ENCODE results near the gene PCDH1. TPM values are rescaled to one million over a fixed set of nuclear protein-coding genes. Genes with fewer than 3 reads are reported as not detected.

PCDH1 gene
- total RNA-seq, 1 experiment from 2014 or later = 127 TPM

DNA sequence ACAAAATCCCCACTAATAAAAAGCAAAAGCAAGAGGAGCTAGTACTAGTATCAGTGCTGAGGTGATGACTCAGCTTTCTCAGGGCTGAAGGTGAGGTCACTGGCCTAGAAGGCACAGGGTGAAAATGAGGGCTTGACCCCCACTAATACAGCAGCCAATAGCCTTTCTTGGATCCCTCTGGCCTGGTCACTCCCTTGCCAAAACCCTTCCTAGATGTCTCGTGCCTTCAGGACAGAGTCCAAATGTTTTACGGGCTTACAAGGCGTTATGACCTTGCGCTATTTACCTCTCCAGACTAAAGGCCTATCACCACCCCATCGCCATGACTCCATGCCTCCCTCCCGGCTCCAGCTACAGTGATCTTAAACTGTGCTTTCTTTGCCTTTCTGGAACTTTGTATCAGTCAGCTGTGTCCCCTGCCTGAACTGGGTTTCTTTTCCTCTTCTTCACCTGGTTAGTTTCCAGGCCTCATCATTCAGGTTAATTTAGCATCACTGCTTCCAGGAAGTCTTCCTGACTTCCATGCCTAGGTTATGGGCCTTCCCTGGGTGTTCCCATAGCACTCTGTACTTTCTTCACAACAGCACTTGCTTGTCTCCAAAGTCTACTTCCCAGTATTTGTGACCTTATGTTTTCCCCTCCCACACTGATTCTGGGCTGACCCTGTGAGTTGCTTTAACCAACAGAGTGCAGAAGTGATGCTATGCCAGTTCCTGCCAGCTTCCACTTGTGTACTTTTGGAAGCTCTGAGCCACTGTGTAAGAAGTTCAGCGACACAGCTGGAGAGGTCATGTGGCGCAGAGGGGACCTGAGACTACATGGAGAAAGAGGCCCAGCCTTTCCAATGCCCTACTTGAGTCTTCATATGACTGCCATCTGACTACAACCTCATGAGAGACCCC lies 41.3 kb upstream of the PCDH1 start:
- no peak overlapping the region for H3K27ac Mint-ChIP-seq

More for the DNA sequence above, 41.3 kb upstream of the PCDH1 start:
- Mint-ChIP-seq H3K4me3 (no peak overlapping the region), H3K36me3 (ENCODE audit: insufficient read depth in 1 of 3, low read depth in 3 of 3) (peaks cover 1 to 7% (median 4%) of the 10 kb centered on the region in 3 experiments; a peak in 4 of 7 replicates), H3K4me1 (peaks cover 22 to 30% of the 10 kb centered on the region in 2 experiments), H3K9me3 (no peaks in the 10 kb centered on the region; a peak in 1 of 5 replicates), H3K27me3 (ENCODE audit: low read depth) (peaks cover 28% of the 10 kb centered on the region)
- no peak overlapping the region for H2BK12ac ChIP-seq (ENCODE audit: insufficient read length, low read depth, low read length)
- no peak overlapping the region for H2AK5ac ChIP-seq (ENCODE audit: insufficient read length, low read length)
- H3T11ph ChIP-seq (ENCODE audit: low read length) = no peak overlapping the region
- no peak overlapping the region for H4K91ac ChIP-seq (ENCODE audit: insufficient read length, low read depth, low read length)
- TF ChIP-seq, protein P1, sequence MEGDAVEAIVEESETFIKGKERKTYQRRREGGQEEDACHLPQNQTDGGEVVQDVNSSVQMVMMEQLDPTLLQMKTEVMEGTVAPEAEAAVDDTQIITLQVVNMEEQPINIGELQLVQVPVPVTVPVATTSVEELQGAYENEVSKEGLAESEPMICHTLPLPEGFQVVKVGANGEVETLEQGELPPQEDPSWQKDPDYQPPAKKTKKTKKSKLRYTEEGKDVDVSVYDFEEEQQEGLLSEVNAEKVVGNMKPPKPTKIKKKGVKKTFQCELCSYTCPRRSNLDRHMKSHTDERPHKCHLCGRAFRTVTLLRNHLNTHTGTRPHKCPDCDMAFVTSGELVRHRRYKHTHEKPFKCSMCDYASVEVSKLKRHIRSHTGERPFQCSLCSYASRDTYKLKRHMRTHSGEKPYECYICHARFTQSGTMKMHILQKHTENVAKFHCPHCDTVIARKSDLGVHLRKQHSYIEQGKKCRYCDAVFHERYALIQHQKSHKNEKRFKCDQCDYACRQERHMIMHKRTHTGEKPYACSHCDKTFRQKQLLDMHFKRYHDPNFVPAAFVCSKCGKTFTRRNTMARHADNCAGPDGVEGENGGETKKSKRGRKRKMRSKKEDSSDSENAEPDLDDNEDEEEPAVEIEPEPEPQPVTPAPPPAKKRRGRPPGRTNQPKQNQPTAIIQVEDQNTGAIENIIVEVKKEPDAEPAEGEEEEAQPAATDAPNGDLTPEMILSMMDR (conservative IDR thresholded peaks at IDR 0.05) = no peak
- no peaks in the 10 kb centered on the region for H4K20me1 ChIP-seq (ENCODE audit: control insufficient read depth, insufficient read depth, insufficient read length)
- H2BK15ac ChIP-seq (ENCODE audit: low read depth, low read length) = no peak overlapping the region
- no peaks in the 10 kb centered on the region for H3K27me3 ChIP-seq (ENCODE audit: insufficient read depth, low read length)
- peaks cover 2% of the 10 kb centered on the region; the same call in 1 of the 2 replicates for H3K79me2 ChIP-seq (ENCODE audit: insufficient read depth, low read length)
- H3K23me2 ChIP-seq (ENCODE audit: insufficient read length, low read depth, low read length, poor library complexity, severe bottlenecking) = peaks cover 8% of the 10 kb centered on the region
- WGBS (ENCODE audit: extremely low coverage, insufficient read length, low lambda C conversion rate) = no CpG with 5 or more reads among the region's 8 CpGs
- H3K9me3 ChIP-seq (ENCODE audit: control insufficient read depth, low read depth, low read length) = no peaks in the 10 kb centered on the region
- H4K5ac ChIP-seq (ENCODE audit: insufficient read length, low read depth, low read length) = no peak overlapping the region
- no peak overlapping the region for H3K4me2 ChIP-seq (ENCODE audit: insufficient read depth, insufficient read length, low read length)
- H3K23ac ChIP-seq (ENCODE audit: insufficient read length, low read depth, low read length) = no peak overlapping the region
- H2BK120ac ChIP-seq (ENCODE audit: low read depth, low read length, poor library complexity, severe bottlenecking) = no peak overlapping the region
- H2BK20ac ChIP-seq (ENCODE audit: low read depth, low read length, poor library complexity, severe bottlenecking) = no peak overlapping the region
- 0 out of 2 replicates have a peak, but pooled peaks cover 2% of the 10 kb centered on the region for H3K4me1 ChIP-seq (ENCODE audit: insufficient read depth, low read length)
- no peak overlapping the region for H4K8ac ChIP-seq (replicated peaks; ENCODE audit: insufficient read length, low read depth, low read length)
- no peak overlapping the region for H3K14ac ChIP-seq (ENCODE audit: insufficient read depth, low read length)
- H3K9ac ChIP-seq (ENCODE audit: extremely low read depth, insufficient read length, low read length) = no peak overlapping the region
- no peak overlapping the region for H3K18ac ChIP-seq (ENCODE audit: insufficient read length, low read depth, low read length)
- H2AFZ ChIP-seq (ENCODE audit: low read length) = no peak overlapping the region
- H2BK5ac ChIP-seq (ENCODE audit: insufficient read length, low read length) = no peak overlapping the region
- no peak overlapping the region for H3K56ac ChIP-seq (ENCODE audit: insufficient read length, low read depth, low read length)
- H3K4ac ChIP-seq (ENCODE audit: low read depth, low read length) = no peak overlapping the region
- no peak for DNase-seq
- H3K27ac ChIP-seq (ENCODE audit: insufficient read length, low read depth, low read length) = no peak overlapping the region
- peaks cover 1% of the 10 kb centered on the region for H3K79me1 ChIP-seq (ENCODE audit: insufficient read depth, low read depth, low read length, poor library complexity, severe bottlenecking)

Measured in H9 (cell line).